Superior temporal gyrus (tissue), 1 donor: Measurements from ENCODE around the gene FAM209A.
"Not testable (repeated sequence)": the region's sequence is repeated elsewhere in the genome, so short reads cannot be mapped to it uniquely, and the experiment has no call there.

ENCODE experiments used
- DNase-seq: peaks from one replicate; pipeline ENCODE4 v3.0.0-alpha.2; 2016; ENCODE audit errors: extremely low spot score

The FAM209A gene

DNA sequence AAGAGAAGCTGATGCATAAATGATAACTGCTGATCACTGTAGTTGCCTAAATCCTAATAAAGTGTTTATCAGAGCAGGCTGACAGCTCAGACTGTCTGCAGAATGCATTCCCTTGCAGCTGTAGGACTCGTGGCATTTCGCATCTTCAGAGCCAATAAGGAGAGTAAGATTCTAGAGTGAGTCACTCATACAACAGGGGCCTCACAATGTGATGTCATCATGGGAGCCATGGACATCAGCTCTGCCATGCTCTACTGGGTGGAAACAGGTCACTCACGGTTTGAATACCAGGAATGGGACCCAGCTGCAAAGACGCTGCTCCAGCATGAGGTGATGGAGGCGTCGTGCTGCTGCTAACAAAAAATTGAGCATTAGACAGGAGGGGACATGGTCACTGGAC is 15.9 kb downstream of the FAM209A start:
- no peak for DNase-seq

- no peak for DNase-seq
These were observed 18.0 kb downstream of the FAM209A start for GRCh38 chr20:56542489-56543030.

- DNase-seq: no peak
These were observed 27.0 kb downstream of the FAM209A start for GRCh38 chr20:56551571-56551970.

DNA sequence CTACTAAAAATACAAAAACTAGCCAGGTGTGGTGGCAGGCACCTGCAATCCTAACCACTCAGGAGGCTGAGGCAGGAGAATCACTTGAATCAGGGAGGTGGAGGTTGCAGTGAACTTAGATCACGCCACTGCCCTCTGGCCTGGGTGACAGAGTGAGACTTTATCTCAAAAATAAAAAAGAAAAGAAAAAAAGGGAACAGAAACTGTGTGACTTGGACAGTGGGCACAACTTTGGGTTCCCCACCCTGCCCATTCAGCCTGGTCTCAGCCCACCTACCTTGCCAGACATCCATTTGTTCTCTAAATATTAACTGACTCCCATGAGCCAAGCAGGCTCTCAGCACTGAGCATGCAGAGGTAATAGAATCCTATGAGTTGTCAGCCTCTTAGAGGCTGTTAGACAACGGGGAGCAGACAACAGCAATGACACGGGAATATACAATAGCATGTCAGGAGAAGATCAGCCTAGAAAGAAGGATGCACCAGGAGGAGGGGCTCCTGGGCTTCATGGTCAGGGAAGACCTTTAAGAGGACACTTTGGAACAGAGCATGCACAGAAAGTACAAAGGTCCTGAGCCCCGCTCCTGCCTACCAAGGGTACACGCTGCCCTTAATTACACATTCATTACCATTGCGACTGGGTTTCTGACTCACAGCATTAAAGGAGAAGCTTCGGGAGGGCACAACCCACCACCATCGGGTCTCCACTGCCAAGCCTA is 28.5 kb downstream of the FAM209A start:
- DNase-seq: no peak

DNA sequence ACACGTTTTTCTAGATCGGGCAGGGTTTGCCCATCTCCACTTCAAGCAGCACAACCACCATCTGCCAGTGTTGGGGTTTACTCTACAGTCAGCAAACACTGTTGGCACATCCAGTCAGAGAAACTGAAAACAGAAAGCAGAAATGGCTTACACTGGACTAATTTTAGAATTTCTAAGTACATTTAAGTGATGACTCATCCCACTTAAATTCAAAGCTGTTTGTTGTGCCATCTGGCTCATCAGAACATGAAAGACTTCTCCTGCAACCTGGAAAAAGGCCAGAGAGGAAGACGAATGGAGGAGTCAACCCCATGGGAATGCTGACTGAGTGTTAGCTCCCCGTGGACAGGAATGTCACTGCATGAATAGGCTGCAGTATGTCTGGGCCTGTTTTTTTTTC is 30.3 kb downstream of the FAM209A start:
- DNase-seq: peak; percentile 80

- no peak for DNase-seq
These were observed 34.4 kb downstream of the FAM209A start for GRCh38 chr20:56558968-56559367.

GRCh38 chr20:56564526-56564925 is 40.0 kb downstream of the FAM209A start:
- not testable (repeated sequence) for DNase-seq

- DNase-seq: no peak
These were observed 41.0 kb downstream of the FAM209A start for GRCh38 chr20:56565511-56565910.

DNA sequence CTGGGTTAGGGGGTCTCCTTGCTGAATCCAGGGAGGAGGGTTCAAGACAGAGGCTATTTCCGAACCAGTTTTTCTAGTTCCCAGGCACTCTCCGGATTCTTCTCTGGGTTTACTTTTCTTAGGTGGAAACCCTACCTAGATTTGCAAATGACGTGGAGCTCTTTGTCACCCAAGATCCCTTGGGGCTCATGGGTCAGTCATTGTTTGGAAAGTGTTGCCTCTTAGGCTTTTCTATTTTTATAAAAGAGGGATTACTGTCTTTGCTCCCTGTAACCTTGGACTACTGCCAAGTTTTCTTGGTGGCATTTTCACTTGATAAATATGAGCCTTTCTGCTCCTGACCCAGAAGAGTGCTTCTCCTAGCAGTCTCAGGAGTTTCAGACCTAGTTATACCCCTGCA is 42.1 kb downstream of the FAM209A start:
- no peak for DNase-seq

GRCh38 chr20:56570832-56571231 is 46.3 kb downstream of the FAM209A start:
- no peak for DNase-seq

GRCh38 chr20:56572172-56572571 is 47.6 kb downstream of the FAM209A start:
- no peak for DNase-seq

- no peak for DNase-seq
These were observed 49.4 kb downstream of the FAM209A start for GRCh38 chr20:56573986-56574385.

DNA sequence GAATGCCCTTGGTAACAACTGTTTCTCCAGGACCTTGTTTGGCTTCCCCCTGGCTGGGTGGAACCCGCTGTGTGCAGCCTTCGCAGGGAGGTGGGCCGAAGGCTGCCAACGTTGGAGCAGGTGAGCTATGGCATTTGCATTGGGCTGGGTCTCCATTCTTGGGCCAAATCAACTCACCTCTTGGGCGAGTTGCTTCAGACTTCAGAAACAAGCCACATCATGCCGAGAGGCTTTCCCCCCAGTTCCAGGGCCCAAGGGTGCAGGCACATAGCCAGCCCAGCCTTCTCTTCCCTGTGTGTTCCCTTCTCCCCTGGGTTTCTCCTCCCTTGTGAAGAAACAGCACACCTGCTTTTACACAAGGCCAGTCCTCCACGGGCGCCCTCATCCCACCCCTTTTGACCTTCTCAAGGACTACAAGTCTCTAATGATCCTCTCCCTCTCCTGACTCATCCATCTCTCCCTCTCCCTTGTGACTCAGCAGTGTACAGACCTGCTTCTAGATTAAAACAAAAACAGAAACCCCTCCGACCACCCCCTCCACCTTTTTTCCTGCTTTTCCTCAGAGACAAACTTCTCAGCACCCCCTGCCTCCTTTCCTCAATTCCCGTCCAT is 50.1 kb downstream of the FAM209A start:
- DNase-seq: no peak

GRCh38 chr20:56575157-56575556 is 50.6 kb downstream of the FAM209A start:
- DNase-seq: no peak
